Measurements from ENCODE around the gene PER2. TPM values are rescaled to one million over a fixed set of nuclear protein-coding genes. Genes with fewer than 3 reads are reported as not detected.
A peak's percentile ranks its signal among the peaks of the same experiment; 100 is the strongest.
"Not testable (repeated sequence)": the region's sequence is repeated elsewhere in the genome, so short reads cannot be mapped to it uniquely, and the experiment has no call there.

PER2 gene
- total RNA-seq, 1 donor from 2014 or later = 15.3 TPM

- DNase-seq = no peak
Measured at GRCh38 chr2:238313289-238313990, 25.0 kb upstream of the PER2 start.

DNA sequence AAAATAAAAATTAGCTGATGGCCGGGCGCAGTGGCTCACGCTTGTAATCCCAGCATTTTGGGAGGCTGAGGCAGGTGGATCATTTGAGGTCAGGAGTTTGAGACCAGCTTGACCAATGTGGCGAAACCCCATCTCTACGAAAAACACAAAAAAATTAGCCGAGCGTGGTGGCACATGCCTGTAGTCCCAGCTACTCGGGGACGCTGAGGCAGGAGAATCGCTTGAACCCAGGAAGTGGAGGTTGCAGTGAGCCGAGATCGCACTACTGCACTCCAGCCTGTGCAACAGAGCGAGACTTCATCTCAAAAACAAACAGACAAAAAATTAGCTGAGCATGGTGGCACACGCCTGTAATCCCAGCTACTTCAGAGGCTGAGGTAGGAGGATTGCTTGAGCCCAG is 22.3 kb upstream of the PER2 start:
- DNase-seq = not testable (repeated sequence)

DNA sequence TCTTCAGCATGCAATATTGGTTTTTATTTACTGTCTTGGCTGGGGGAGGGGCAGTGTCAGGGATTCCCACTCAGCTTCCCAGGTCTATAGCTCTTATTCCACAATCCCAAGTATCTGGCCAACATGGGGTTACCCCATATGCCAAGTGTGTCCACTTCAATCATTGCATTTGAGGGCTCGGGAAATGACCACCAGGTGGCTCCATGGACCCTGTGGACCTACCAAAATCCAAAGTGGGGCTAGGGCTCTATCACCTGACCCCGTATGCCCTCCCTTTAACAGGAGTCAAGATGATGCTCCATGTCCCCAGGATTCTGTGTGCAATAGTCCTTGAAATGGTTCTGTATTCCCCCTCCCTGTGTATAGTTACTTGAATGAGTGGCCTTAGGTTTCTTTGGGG is 19.8 kb upstream of the PER2 start:
- DNase-seq = no peak

DNA sequence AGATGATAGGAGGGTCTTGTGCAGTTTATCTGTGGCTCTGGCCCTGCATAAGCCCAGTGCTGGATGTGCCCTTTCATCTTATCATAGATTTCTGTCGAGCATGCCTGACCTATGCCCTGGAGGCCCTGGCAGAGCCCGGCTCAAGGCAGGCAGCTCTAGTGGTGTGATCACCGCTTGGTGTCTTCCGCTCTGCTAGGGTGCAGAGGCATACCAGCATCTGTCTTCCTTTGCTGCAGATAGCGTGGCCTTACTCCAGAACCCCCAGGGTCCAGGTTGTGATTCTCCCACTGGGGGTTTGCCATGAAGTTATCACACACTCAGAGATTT is 18.2 kb upstream of the PER2 start:
- DNase-seq = no peak

GRCh38 chr2:238305965-238306671 is 17.7 kb upstream of the PER2 start:
- no peak for DNase-seq

DNA sequence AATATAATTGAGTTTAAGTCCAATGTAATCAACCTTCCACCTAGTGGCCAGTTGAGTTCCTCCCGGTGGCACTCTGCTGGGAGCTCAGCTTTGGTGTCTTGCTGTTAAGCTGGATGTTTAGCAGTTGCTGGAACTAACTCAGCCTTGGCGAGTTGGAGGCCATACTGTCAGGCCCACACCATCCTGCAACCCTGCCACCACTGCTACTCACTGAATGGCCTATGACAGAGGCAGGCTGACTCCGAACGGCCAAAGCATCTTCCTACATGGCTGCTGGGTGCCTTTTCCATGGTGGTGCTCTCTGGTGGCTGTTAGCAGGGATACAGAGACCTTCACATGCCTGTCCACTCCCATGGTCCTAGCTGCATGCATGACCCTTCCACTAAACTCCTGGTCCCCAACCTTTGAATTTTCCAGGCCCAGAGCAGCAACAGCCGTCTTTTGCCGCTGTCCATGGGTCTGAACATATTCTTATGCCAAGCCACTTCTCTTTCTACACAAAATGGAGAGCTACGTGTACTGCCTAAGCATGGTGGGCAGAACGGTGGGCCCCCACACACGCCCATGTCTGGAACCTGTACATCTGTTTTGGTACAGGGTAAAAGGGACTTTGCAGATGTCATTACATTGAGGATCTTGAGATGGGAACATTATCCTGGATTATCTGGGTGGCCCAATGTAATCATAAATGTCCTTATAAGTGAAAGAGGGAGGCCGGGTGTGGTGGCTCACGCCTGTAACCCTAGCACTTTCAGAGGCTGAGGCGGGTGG is 16.9 kb upstream of the PER2 start:
- DNase-seq = no peak

- DNase-seq = no peak
Measured at GRCh38 chr2:238304116-238304515, 15.7 kb upstream of the PER2 start.

- no peak for DNase-seq
Measured at GRCh38 chr2:238302751-238303150, 14.3 kb upstream of the PER2 start.

DNA sequence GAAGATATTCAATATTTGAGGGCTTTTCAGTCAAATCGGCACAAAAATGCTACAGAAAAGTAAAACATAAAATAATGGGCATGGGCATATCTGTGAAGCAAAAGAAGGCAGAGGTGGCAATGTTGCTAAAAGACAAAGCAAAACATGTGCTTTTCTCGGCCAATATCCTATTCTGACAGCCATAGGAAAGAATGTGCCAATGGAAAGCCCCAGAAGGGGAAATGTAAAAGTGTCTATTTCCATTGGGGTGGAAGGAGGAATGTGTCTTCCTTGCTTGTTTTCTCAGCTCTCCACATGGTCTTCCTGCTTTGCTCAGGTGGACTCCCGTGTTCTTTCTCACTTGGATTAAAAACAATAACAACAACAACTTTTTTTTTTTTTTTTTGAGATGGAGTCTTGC is 13.7 kb upstream of the PER2 start:
- DNase-seq = no peak

DNA sequence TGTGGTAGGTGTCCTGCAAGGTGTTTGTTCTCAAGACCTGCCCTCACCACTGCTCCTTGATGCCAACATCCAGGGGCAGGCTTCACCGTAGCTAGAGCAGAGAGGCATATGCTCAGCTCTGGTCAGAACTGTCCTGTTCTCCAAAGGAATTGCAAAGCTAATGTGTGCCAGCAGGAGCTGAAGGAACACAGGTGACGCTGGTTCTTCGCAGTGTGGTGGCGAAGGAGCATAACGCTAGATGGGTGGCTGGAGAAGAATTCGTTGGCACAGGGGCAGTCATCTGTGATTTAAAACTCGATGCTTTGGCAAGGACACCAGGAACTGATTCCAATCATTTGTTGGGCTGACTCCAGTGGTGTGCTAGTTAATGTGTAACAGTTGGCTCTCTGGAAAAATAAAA is 11.4 kb upstream of the PER2 start:
- peak; percentile 51 for DNase-seq

- DNase-seq = no peak
Measured at GRCh38 chr2:238296638-238297457, 8.4 kb upstream of the PER2 start.

- DNase-seq = no peak
Measured at GRCh38 chr2:238295144-238296112, 7.0 kb upstream of the PER2 start.

DNA sequence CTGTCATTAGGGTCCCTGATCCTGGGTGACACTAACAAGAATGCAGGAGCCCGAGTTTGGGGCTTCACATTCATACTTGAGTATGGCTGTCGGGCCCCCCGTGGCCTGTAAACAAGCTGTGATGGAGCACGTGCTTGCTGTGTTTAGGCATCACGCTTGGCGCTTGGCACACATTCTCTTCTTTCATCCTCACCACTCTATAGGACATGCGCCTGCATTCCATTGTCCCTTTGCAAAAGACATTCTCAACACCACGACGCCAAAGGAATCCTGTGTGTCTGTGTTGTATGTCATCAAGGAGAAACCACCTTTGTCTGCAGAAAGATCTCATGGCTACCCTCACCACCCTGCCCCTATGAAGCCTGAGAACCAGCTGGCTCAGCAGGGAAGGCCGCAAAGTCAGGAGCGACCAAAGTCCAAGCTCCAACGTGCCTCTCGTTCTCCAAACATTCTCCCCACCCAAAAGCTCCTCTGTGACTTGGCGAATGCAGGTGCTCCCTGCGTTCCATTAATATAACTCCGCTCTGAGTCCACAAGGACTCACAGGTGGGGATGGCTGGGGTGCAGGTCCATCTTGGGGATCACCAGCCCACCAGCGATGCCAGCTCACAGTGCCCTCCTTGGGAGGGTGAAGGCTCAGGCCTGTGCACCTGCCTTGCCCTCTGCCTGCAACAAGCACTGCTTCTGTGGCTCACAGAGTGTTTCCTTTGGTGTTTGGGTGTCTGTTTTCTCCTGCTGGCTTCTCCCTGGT is 6.2 kb upstream of the PER2 start:
- no peak for DNase-seq

- no peak for DNase-seq
Measured at GRCh38 chr2:238294046-238294392, 5.6 kb upstream of the PER2 start.

- no peak for DNase-seq
Measured at GRCh38 chr2:238291550-238292281, 3.3 kb upstream of the PER2 start.

- DNase-seq = peak; percentile 28
Measured at GRCh38 chr2:238290715-238291549, 2.5 kb upstream of the PER2 start.

DNA sequence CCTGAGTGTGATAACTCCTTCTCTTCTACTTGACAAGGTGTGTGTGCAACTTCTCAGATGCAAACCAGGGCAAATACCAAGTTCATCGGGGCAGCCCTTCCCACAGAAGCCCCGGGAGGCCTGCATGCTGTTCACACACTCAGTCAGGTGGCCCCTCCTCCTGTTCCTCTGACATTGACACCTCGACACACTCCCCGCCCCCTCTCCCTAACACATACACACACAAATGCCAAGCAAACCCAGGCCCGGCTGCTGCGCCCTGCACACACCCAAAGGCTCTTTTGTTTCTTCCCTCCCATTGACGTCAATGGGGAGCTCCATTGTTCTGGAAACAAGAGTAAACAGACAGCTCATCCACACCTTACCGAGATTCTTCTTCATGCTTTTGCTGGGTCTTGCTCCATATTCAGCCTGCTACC is 1.7 kb upstream of the PER2 start:
- peak; percentile 81 for DNase-seq

DNA sequence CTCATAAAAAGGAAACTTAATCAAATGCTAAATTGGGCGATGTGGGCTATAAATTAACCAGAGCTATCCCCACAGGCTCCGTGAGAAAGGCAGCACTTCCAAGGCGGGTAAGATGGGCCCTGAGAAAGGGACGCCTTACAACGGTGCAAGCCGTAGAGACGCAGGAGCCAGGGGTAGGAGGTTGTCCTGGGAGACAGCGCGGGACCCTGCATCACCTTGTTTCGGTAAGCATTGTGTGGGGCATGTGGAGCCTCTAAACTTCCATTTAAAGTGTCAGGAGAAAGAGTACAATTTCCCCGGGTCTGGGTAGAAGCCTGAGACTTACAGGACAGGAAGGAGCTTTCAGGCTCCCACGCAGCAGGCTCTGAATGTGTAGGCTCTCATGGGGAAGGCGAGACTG is 1.2 kb upstream of the PER2 start:
- no peak for DNase-seq
